Left ventricle myocardium inferior (tissue), 1 donor: Measurements from ENCODE around the gene LYZL4. TPM values are rescaled to one million over a fixed set of nuclear protein-coding genes. Genes with fewer than 3 reads are reported as not detected.

Source experiments
- DNase-seq: peaks from one replicate; pipeline ENCODE4 v3.0.0-alpha.2; 2020
- H3K27ac ChIP-seq: fragments of 200-600 bp; replicated peaks from 2 replicates; pipeline ENCODE4 v1.8.0; 2021
- H3K27me3 ChIP-seq: fragments of 200-600 bp; 2 replicates; pipeline ENCODE4 v1.8.0; 2021; ENCODE audit warnings: low read depth
- H3K36me3 ChIP-seq: fragments of 200-600 bp; 2 replicates; pipeline ENCODE4 v1.8.0; 2021
- H3K4me1 ChIP-seq: fragments of 200-600 bp; 2 replicates; pipeline ENCODE4 v1.8.0; 2021
- H3K4me3 ChIP-seq: fragments of 200-600 bp; 2 replicates; pipeline ENCODE4 v1.8.0; 2021; ENCODE audit warnings: mild to moderate bottlenecking, moderate library complexity
- H3K9me3 ChIP-seq: fragments of 200-600 bp; replicated peaks from 2 replicates; pipeline ENCODE4 v1.8.0; 2021
- CTCF ChIP-seq: fragments of 200-600 bp; IDR thresholded peaks from 2 replicates; pipeline ENCODE4 v1.8.0; 2021; ENCODE audit warnings: antibody characterized with exemption, mild to moderate bottlenecking, borderline replicate concordance
- intact Hi-C: fragments of 100-400 bp; cut with micrococcal nuclease; formaldehyde crosslinking; loops from one replicate; pipeline ENCODE4 v1.11.0; 2022
- total RNA-seq: library from RNA; stranded (reverse); fragmentation: NEBNext Ultra II Directional; extraction: Animal tissue kit (Norgen Biotek cat#: 25700); gene quantifications from one replicate; pipeline ENCODE4 v1.2.1, GENCODE V29; 2021
- donor health status: DM: no; HTN: yes; CAD: no; lungs with severe emphysema.

LYZL4 gene
- total RNA-seq, 1 donor from 2014 or later: not detected

DNA sequence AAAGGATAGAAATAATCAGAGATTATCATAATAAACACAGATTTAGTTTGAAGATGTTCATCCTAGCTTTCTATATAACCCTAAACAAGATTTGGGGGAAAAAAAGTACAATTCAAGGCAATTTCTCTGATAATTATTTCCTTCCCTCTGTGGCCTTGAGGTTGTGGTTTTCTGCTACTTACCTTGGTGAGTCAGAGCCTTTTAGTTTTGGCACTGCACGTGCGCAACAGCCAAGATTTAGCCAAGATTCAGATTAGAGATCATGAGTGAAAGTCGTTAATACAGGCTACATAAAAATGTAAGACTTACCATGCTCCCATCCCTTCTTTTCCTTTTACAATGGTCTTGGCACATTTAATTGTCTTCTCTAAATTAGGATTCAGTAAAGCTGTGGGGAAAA lies 6.7 kb downstream of the LYZL4 start:
- TF ChIP-seq CTCF: no peak
- no peaks in the 10 kb centered on the region for H3K4me1 ChIP-seq
- no peaks in the 10 kb centered on the region for H3K9me3 ChIP-seq
- H3K27me3 ChIP-seq: no peaks in the 10 kb centered on the region
- intact Hi-C loops: no loop called here
- no peak overlapping the region for H3K27ac ChIP-seq
- no peaks in the 10 kb centered on the region for H3K36me3 ChIP-seq
- DNase-seq: no peak
- H3K4me3 ChIP-seq: no peak overlapping the region

DNA sequence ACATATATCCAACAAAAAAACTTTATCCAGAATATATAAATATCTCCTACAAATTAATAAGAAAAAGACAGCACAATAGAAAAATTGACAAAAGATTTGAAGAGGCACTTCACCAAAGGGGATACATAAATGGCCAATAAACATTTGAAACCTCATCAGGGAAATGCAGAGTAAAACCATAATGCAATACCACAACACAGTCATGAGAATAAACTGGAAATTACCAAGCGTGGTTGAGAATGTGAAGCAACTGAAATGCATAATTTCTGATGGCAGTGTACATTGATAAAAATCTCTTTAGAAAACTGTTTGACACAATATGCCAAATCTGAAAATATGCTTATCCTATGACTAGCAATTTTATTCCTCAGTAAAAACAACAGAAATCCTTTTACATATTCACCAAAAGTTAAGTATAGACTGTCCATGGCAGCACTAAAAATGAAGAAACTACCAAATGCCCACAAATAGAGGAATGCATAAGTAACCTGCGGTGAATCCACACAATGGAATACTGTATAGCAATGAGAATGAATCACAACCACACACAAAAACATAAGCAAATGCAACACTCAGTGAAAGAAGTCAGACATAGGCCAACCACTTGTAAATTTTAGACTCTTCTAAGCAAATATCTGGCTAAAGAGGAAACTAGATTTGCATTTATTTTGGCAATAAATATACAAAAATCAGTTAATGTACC lies 7.9 kb downstream of the LYZL4 start:
- Histone ChIP-seq H3K27me3 (peaks cover 8% of the 10 kb centered on the region), H3K4me1 (no peaks in the 10 kb centered on the region), H3K4me3 (no peak overlapping the region), H3K27ac (no peak overlapping the region), H3K9me3 (no peaks in the 10 kb centered on the region), H3K36me3 (no peaks in the 10 kb centered on the region)
- TF ChIP-seq CTCF: no peak
- no peak for DNase-seq
- intact Hi-C loops: no loop called here

DNA sequence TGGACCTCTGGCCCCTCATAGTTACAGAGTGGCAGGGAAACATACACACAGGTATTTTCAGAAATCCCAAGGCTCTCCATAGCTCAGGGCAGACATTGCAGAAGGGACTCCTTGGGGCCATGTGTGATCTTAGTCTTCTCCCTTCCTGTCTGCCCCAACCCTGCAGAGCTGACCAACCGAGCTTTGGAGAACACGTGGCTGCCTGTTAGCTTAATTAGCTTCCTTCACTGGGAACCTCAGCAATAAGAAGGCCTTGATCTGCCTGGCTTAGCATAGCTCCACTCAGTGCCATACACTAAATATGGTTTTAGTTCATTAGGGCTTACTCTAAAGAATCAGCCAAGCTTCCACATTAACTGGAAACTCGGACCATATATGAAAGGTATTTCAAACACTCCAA lies 12.3 kb downstream of the LYZL4 start:
- TF ChIP-seq CTCF: no peak
- intact Hi-C loops: no loop called here
- no peak overlapping the region for H3K27ac ChIP-seq
- no peaks in the 10 kb centered on the region for H3K4me1 ChIP-seq
- peaks cover 14% of the 10 kb centered on the region for H3K27me3 ChIP-seq
- no peaks in the 10 kb centered on the region for H3K9me3 ChIP-seq
- DNase-seq: no peak
- H3K36me3 ChIP-seq: no peaks in the 10 kb centered on the region
- H3K4me3 ChIP-seq: no peak overlapping the region

DNA sequence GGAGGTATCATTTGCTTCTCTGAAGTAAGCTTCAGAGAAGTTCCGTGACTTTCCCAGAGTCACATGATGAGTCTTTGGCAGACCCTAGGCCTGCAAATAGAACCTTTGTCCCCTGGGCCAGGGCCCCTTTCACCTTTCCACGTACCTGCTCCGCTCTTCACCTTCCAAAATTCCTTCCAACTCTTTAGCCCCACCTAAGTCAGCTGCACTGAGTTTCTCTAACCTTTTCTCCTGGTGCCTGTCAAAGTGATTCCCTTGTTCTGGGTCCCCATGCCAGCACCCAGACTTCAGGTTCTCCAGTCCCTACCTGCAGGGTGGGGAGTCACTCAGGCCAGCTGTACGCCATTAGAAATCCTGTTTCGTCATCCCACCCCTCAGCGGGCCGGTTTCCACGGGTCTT lies 12.8 kb downstream of the LYZL4 start:
- no peak for DNase-seq
- intact Hi-C loops: no loop called here
- Histone ChIP-seq H3K4me1 (no peaks in the 10 kb centered on the region), H3K9me3 (no peaks in the 10 kb centered on the region), H3K36me3 (no peaks in the 10 kb centered on the region), H3K27ac (no peak overlapping the region), H3K4me3 (no peak overlapping the region), H3K27me3 (peaks cover 14% of the 10 kb centered on the region)
- TF ChIP-seq CTCF: no peak

DNA sequence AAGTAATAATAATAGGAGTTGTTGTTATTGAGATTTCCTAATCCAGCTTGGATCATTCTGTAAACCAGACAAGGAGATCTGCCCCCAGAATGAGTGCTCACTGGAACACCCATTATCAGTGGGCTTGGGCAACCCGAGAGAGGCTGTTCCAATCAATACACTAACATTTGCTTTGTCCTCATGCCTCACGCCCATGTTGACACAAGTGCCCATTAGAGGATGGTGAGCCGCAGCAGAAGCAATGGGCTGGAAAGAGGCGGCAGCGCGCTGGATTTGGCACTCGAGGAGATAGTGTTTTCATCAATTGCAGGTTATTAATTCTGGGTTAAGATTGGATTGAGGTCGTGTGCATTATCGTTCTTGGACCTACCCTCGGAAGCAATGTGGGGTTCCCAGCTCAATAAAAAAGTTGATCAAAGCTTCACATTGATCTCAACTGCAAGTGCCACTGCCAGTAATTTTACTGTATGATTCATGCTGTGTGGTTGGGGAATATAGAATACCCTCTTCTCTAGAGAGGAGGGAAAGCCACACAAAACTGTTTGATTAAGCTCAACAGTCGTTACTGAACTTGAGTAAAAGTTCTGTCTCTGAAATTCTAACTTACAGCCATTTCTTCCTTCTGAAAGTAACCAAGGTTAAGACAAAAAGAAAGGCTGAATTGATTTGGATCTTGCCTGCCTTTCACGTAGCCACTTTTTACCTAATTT lies 15.7 kb downstream of the LYZL4 start:
- intact Hi-C loops: no loop called here

More for the DNA sequence above, 15.7 kb downstream of the LYZL4 start:
- Histone ChIP-seq H3K27me3 (peaks cover 14% of the 10 kb centered on the region), H3K4me3 (no peak overlapping the region), H3K36me3 (no peaks in the 10 kb centered on the region), H3K9me3 (no peaks in the 10 kb centered on the region), H3K4me1 (no peaks in the 10 kb centered on the region), H3K27ac (no peak overlapping the region)
- DNase-seq: no peak
- no peak for TF ChIP-seq CTCF
